ENCODE results near the gene TLX2. TPM values are rescaled to one million over a fixed set of nuclear protein-coding genes. Genes with fewer than 3 reads are reported as not detected.

The TLX2 gene
- total and polyA plus RNA-seq, 2 of the 13 experiments (the other 11 are each of a cell fraction or from before 2014, with no cell fraction given), result 0.05 to 0.20 TPM

DNA sequence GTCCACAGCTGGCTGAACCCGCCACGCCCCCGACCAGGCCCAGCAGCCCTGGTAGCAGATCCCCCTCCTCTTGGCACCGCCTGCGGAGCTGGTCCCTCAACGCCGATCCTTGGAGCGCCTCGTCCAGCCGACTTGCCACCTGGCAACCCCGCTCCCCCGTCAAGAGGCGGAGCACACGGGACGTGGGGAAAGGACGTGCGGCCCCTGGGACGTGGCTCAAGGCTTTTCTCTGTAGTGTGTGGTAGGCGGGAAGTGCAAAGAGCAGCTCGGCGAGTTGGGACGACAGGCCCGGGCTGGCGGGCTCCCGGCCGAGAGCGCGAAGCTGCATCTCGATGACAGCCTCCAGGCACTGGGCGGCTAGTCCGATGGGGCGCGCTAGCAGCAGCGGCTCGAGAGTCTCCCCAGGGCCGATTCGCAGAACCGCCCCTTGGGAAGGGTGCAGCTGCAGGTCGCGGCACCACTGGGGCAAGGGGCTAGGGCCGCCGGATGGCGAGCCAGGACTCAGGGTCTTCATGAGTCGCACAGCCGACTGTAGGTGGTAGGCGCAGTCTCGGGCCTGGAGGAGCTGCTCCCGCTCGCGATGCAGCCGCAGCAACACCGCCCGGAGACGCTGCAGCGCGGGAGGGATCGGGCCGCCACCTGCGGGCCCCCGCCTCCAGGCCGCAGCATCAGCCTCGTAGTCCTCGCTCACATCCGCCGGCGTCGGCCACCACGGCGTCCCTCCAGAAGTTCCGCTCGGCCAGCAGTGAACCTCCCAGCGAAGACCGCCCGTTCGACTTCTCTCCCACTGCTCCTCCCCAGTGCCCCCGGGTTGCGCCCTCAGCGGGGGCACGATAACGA is 32.1 kb upstream of the TLX2 start (continued):
- TF ChIP-seq SOX6 (IDR thresholded peaks at IDR 0.05), result no peak
- no peak; the same call in 1 of the 2 replicates for TF ChIP-seq SOX6 (CRISPR knock-in tag; IDR thresholded peaks at IDR 0.05)
- TF ChIP-seq ZNF619 (CRISPR knock-in tag; IDR thresholded peaks at IDR 0.05), result no peak
- peak; percentile 66; the same call in 1 of the 2 replicates for TF ChIP-seq ISL2 (CRISPR knock-in tag; IDR thresholded peaks at IDR 0.05)
- no peak for TF ChIP-seq ZC3H4 (CRISPR knock-in tag; IDR thresholded peaks at IDR 0.05; ENCODE audit: borderline replicate concordance)
- TF ChIP-seq EZH2 (conservative IDR thresholded peaks at IDR 0.05; ENCODE audit: low read depth, low read length), result no peak
- TF ChIP-seq PHF21A (CRISPR knock-in tag; IDR thresholded peaks at IDR 0.05), result no peak
- no peak; the same call in 1 of the 2 replicates for TF ChIP-seq KDM2A (CRISPR knock-in tag; IDR thresholded peaks at IDR 0.05; ENCODE audit: borderline replicate concordance, low read depth)
- TF ChIP-seq ZMAT3 (CRISPR knock-in tag; conservative IDR thresholded peaks at IDR 0.05), result peak; percentile 55; the same call in 1 of the 2 replicates
- TF ChIP-seq NFKBIZ (CRISPR knock-in tag; IDR thresholded peaks at IDR 0.05), result no peak
- TF ChIP-seq, protein P1, sequence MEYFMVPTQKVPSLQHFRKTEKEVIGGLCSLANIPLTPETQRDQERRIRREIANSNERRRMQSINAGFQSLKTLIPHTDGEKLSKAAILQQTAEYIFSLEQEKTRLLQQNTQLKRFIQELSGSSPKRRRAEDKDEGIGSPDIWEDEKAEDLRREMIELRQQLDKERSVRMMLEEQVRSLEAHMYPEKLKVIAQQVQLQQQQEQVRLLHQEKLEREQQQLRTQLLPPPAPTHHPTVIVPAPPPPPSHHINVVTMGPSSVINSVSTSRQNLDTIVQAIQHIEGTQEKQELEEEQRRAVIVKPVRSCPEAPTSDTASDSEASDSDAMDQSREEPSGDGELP (IDR thresholded peaks at IDR 0.05; ENCODE audit: borderline replicate concordance, low read depth), result peak; percentile 82
- no peak for TF ChIP-seq DPF2 (CRISPR knock-in tag; IDR thresholded peaks at IDR 0.05; ENCODE audit: borderline replicate concordance, low read depth)
- no peak for TF ChIP-seq KMT2B (CRISPR knock-in tag; IDR thresholded peaks at IDR 0.05)
- TF ChIP-seq DMAP1 (CRISPR knock-in tag; IDR thresholded peaks at IDR 0.05), result no peak; the same call in 1 of the 2 replicates
- no peak for TF ChIP-seq ZEB1 (IDR thresholded peaks at IDR 0.05; ENCODE audit: insufficient replicate concordance, low read depth)
- no peak for TF ChIP-seq TRIM24 (CRISPR knock-in tag; IDR thresholded peaks at IDR 0.05)
- TF ChIP-seq FOXJ3 (CRISPR knock-in tag; IDR thresholded peaks at IDR 0.05; ENCODE audit: borderline replicate concordance), result no peak; the same call in 1 of the 2 replicates
- TF ChIP-seq ZNF317 (CRISPR knock-in tag; IDR thresholded peaks at IDR 0.05), result peak; percentile 58; the same call in 1 of the 2 replicates
- TF ChIP-seq YEATS2 (CRISPR knock-in tag; IDR thresholded peaks at IDR 0.05; ENCODE audit: borderline replicate concordance), result no peak
- TF ChIP-seq CHD4 (IDR thresholded peaks at IDR 0.05; ENCODE audit: borderline replicate concordance, low read length), result no peak
- no peak; the same call in none of the 2 replicates for TF ChIP-seq ZSCAN31 (CRISPR knock-in tag; IDR thresholded peaks at IDR 0.05; ENCODE audit: low read depth)
- TF ChIP-seq ESRRA (CRISPR knock-in tag; IDR thresholded peaks at IDR 0.05; ENCODE audit: low read depth), result no peak
- TF ChIP-seq SRF (IDR thresholded peaks at IDR 0.05; ENCODE audit: low read depth, low read length), result no peak
- no peak for TF ChIP-seq ZNF841 (CRISPR knock-in tag; IDR thresholded peaks at IDR 0.05; ENCODE audit: borderline replicate concordance)
- peak; percentile 18; the same call in 1 of the 2 replicates for TF ChIP-seq ETV6 (CRISPR knock-in tag; conservative IDR thresholded peaks at IDR 0.05)
- peak; percentile 75; the same call in 1 of the 2 replicates for TF ChIP-seq ZNF256 (CRISPR knock-in tag; conservative IDR thresholded peaks at IDR 0.05)
- TF ChIP-seq, protein P2, sequence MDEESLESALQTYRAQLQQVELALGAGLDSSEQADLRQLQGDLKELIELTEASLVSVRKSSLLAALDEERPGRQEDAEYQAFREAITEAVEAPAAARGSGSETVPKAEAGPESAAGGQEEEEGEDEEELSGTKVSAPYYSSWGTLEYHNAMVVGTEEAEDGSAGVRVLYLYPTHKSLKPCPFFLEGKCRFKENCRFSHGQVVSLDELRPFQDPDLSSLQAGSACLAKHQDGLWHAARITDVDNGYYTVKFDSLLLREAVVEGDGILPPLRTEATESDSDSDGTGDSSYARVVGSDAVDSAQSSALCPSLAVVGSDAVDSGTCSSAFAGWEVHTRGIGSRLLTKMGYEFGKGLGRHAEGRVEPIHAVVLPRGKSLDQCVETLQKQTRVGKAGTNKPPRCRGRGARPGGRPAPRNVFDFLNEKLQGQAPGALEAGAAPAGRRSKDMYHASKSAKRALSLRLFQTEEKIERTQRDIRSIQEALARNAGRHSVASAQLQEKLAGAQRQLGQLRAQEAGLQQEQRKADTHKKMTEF (CRISPR knock-in tag; IDR thresholded peaks at IDR 0.05), result no peak
- TF ChIP-seq, protein P3, sequence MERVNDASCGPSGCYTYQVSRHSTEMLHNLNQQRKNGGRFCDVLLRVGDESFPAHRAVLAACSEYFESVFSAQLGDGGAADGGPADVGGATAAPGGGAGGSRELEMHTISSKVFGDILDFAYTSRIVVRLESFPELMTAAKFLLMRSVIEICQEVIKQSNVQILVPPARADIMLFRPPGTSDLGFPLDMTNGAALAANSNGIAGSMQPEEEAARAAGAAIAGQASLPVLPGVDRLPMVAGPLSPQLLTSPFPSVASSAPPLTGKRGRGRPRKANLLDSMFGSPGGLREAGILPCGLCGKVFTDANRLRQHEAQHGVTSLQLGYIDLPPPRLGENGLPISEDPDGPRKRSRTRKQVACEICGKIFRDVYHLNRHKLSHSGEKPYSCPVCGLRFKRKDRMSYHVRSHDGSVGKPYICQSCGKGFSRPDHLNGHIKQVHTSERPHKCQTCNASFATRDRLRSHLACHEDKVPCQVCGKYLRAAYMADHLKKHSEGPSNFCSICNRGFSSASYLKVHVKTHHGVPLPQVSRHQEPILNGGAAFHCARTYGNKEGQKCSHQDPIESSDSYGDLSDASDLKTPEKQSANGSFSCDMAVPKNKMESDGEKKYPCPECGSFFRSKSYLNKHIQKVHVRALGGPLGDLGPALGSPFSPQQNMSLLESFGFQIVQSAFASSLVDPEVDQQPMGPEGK (CRISPR knock-in tag; IDR thresholded peaks at IDR 0.05), result peak; percentile 84; the same call in 1 of the 2 replicates

Measured in HepG2 (cell line).